GM15510 (cell line): ENCODE results near the gene SHISAL1.

Source experiments
- POLR2A ChIP-seq: IDR thresholded peaks from 3 replicates; pipeline ENCODE4 v1.6.1; 2011; ENCODE audit warnings: borderline replicate concordance; ENCODE audit not compliant: insufficient read length; ENCODE audit errors: extremely low read depth

Gene SHISAL1

DNA sequence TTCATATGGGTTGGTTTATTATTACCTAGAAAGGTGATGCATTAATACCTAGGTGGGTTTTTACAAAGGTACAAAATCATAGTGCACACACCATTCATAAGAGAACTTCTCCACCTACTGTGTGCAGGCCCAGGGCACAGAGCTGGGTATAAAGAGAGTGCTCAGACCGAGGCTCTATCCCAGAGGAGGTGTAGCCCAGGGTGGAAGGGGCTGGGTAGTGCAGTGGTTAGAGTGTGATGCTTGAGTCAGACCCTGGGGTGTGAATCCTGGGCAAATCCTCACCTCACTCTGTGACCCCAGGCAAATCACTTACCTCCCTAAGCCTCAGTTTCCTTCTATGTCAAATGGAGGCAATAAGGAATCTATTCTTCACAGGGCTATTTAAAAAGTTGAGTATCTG, 99.8 kb downstream of the SHISAL1 start:
- TF ChIP-seq POLR2A: no peak

- TF ChIP-seq POLR2A: no peak
Measured at GRCh38 chr22:44211946-44212930, 100.5 kb downstream of the SHISAL1 start.

- no peak for TF ChIP-seq POLR2A
Measured at GRCh38 chr22:44211256-44211945, 101.3 kb downstream of the SHISAL1 start.

GRCh38 chr22:44210722-44211121, 102.0 kb downstream of the SHISAL1 start:
- TF ChIP-seq POLR2A: no peak

DNA sequence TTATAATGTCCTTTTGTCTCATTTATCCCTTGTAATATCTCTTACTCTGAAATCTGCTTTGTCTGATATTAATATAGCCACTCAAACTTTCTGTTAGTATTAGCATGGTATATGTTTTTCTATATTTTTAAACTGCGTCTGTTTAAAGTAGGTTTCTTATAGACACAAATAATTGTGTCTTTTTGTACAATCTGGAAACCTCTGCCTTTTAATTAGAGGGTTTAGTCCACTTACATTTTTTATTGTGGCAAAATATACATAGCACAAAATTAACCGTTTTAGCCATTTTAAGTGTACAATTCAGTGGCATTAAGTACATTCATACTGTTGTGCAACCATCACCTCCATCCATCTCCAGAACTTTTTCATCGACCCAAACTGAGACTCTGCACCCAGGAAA, 103.4 kb downstream of the SHISAL1 start:
- TF ChIP-seq POLR2A: no peak

DNA sequence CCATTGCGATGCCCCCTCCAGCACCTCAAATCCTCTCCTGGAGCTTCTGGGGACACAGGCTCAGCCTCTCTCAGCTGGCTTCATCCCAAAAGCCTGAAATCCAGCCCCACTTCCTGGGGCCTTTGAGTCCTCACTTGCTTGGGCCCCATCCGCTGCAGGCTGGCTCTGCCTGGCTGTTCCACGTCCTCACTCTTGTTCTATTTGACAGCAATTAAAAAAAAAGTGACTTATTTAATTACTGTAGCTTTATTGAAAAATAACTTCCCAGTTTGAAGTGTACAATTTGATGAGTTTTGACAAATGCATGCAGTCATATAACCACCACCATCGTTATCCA, 104.8 kb downstream of the SHISAL1 start:
- TF ChIP-seq POLR2A: no peak

DNA sequence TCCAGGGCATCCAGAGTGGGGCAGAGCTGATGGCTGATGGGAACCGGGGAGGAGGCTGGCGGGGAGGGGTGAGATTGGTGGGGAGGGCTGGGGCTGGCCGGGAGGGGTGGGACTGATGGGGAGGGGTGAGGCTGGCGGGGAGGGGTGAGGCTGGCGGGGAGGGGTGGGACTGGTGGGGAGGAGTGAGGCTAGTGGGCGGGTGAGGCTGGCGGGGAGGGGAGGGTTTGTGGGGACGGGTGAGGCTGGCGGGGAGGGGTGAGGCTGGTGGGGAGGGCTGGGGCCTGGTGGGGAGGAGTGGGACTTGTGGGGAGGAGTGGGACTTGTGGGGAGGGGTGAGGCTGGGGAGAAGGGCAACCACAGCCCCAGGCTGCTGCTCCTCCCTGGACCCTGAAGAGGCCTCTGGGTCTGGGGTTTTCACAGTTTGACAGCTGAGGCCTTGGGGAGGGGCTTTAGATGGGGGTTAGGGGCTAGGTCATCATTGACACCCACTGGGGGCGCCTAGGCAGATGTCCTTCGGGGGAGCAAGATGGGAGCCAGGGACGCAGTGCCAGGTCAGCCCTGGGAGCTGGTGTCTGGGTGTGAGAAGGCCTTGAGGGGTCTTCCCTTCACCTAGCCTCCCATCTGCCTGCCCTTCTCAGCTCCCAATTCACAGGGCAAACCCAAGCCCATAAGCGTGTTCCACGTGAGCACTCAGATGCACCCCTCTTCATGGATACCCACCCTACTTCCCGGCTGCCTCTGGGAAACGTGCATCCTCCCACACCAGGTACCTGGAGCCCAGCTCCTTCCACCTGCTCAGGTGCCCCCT, 105.4 kb downstream of the SHISAL1 start:
- TF ChIP-seq POLR2A: no peak

DNA sequence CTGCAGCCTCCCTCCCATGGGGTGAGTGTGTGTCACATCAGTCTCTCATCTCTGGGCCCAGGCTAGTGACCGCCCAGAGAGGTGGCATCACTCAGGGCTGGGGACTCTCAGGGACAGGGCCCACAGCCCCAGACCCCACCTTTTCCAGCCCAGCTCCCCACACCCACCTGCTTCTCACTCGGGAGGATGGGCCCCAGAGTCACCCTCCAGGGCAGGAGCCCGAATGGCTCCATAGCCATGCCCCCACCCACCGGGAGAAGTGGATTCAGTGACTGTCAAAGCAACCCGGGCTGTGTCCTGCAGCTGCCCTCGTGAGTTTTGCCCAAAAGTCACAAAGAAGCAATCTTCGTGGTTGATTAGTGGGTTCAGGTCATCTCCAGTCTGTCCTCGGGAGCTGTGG, 106.1 kb downstream of the SHISAL1 start:
- no peak for TF ChIP-seq POLR2A

DNA sequence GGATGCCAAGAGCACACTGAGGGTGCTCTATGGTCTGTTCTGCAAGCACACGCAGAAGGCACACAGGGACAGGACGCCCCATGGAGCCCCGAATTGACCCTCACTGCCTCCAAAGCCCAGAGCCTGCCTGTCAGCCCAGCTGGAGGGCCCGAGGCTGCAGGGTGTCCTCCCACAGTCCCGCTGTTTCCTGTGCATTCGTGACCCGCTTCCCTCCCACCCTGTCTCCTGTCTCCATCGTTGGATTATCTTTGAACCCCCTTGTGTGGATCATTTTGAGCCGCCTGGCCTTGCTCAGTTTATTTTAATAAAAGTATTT, 106.5 kb downstream of the SHISAL1 start:
- no peak for TF ChIP-seq POLR2A

DNA sequence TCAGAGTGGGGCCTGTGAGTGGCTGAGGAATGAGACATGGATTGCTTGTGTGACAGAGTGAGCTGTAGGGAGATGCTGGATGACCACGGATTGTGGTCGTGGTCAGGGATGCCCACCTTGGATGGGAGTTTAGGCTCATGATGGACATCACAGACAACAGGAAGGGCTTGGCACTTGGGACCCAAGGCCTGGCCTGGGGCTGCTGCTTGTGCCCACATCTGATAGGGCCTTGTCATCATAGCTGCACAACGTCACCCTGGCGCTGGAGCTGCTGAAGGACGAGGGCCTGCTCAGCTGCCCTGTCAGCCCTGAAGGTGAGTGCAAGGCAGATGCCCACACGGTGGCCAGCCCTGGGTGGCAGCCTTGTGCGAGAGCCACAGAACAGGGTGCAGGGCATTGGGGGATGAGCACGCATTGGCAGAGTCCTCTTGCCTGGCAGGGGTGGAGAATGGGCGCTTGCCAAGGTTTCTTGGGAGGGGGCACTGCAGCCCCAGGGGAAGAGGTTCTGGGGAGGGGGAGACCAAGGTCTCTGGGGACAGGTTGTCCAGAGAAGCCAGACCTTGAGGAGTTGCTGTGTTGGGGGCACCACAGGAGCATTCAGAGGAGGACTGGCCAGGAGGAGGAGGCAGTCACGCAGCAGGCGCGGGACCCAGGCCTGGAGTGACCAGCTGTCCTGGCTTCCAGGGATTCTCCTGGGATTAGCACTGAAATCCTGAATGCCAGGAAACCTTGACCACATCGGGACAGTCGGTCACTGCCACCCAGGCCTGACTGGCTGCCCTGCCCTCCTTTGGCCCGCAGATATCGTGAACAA, 107.0 kb downstream of the SHISAL1 start:
- no peak for TF ChIP-seq POLR2A

GRCh38 chr22:44204739-44205515, 107.8 kb downstream of the SHISAL1 start:
- no peak for TF ChIP-seq POLR2A

DNA sequence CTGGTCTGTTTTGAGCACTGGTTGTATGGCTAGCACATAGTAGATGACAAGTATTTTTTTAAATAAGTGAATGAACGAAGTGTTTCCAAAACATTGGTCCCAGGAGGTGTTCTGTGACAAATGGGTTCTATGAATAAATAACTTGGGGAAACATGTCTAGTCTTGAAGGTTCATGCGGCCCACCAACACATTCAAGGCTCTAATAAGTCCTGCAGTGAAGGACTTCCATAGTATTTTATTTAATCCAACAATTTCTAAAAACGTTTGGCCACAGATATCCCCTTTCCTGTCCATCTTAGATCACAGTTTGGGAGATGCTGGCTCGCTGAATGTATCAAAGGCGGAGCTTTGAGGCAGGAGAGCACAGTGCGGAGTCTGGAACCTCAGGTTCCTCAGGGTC, 109.5 kb downstream of the SHISAL1 start:
- TF ChIP-seq POLR2A: no peak

DNA sequence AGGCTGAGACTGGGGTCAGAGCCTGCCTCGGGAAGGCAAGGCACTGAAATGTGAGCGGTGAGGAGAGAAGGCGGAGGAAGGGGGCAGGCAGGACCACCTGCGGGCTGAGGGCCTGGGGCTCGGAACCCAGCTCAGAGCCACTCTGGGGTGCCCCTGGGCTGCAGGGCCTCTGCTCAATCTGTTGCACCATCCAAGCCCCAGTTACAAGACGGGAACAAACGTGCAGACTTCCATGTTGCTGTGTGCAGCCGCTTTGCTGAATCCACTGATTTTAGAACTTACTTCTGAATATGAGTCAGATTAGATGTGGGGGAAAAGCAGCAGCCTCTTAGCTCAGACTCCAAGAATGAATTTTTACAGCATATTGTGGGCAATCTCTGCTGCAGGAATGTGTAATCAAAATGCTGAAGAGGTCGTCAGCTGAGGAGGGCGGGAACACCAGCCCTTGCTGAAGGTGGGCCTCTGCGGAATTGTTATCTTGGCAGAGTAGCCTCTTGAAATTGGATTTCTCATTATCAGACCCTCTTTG, 110.4 kb downstream of the SHISAL1 start:
- TF ChIP-seq POLR2A: no peak

DNA sequence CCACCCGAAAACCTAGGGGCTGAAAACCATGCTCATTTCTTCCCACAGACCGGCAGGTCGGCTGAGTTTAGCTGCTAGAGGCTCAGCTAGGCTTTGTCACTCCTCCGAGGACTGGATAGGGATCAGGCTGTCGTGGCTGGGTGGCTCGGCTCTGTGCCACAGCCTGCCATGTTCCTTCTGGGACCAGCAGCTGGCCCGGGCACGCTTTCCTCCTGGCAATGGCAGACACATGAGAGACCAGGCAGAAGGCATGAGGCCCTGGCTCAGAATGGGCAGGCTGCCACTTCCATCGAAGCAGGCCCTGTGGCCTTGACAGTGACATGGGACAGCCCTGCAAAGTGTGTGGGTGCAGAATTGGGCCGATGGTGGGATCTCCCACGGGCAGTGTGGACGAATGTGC, 111.1 kb downstream of the SHISAL1 start:
- no peak for TF ChIP-seq POLR2A

DNA sequence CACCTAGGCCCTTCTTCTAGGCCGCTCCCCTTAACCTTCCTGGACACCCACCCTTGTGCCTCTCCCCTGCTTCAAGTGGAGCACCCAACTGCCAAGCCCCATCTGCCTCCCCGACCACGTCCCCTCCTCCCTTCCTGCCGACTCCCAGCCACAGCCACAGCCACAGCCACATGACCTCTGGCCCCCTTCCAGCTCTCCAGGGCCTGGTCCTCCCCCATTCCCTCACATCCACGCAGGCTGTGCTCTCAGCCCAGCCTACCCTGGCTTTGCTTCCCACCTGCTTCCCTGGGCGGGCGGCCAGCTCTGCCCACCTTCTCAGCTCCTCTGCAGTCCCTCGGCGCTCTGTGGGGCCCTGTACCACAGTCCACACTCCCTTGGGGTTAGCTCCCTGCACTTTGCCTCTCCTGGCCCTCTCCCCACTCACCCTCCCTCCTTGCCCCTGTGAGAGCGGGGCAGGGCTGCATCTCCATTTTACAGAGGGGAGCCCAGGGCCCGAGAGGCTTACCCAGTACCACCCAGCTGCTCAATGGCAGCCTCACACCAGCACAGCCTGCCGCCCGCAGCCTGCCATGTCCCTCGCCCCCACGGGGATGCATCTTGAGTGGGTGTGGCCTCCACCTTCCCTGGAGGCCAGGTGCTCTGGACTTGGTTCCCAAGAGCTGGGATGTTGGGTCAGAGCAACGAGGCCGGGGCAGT, 111.7 kb downstream of the SHISAL1 start:
- TF ChIP-seq POLR2A: no peak
